Esophagus mucosa (tissue), 1 donor: Measurements from ENCODE around the gene CHST5. TPM values are rescaled to one million over a fixed set of nuclear protein-coding genes. Genes with fewer than 3 reads are reported as not detected.

ENCODE experiments used
- ATAC-seq: fragments of 200-7000 bp; cut with Tn5 transposase; one replicate; pipeline ENCODE4 v1.9.1; 2020
- total RNA-seq: library from RNA; stranded (reverse); gene quantifications from one replicate; pipeline ENCODE4 v1.2.4, GENCODE V29; 2023
- donor health status: DM: yes; HTN: yes; CAD: no.

The CHST5 gene
- not detected for total RNA-seq

GRCh38 chr16:75535901-75536300, at the start of gene CHST5:
Gene CHST5, minus strand, starts transcription at chr16:75536108. Its CDS starts 5,724 bp downstream, at chr16:75530384.
- no peak for ATAC-seq

DNA sequence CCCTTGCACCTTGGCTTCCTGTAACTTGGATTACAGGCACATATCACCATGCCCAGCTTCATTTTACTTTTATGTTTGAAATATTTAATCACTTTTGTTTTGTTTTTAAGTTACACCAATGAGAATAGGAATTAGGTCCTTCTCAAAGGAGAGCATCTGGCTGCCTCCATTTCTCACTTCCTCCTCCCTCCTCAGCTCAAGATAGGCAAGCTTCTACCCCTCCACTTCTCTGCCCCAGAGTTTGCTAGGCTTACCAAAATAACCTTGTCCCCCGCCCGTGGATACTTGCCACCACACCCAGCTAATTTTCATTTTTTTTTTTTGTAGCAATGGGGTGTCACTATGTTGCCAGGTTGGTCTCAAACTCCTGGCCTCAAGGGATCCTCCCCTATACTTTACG, 48.2 kb upstream of the CHST5 start:
- no peak for ATAC-seq

DNA sequence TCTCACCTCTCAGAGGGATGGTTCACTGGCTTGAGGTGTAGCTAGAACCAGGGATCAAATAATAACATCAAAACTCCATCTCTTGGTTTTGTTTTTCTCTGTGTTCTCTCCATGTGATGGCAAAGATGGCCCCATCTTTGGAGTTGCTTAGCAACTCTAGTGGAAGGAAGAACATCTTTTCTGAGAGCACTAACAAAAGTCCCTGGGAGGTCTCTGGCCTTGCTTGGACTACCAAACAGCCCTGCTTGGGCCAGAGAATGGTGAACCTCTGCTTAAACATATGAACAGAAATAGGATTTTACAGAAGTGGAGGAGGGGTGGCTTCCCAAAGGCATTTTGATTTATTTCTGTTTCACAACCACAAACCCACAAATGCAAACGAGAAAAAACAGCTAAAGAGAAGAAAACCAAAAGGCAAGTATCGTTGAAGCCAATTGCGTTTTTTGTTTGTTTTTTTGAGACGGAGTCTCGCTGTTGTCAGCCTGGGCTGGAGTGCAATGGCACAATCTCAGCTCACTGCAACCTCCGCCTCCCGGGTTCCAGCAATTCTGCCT, 43.5 kb upstream of the CHST5 start:
- ATAC-seq: no peak

- ATAC-seq: no peak
Measured at GRCh38 chr16:75578725-75579124, 42.8 kb upstream of the CHST5 start.

GRCh38 chr16:75578212-75578611, 42.3 kb upstream of the CHST5 start:
- ATAC-seq: no peak

DNA sequence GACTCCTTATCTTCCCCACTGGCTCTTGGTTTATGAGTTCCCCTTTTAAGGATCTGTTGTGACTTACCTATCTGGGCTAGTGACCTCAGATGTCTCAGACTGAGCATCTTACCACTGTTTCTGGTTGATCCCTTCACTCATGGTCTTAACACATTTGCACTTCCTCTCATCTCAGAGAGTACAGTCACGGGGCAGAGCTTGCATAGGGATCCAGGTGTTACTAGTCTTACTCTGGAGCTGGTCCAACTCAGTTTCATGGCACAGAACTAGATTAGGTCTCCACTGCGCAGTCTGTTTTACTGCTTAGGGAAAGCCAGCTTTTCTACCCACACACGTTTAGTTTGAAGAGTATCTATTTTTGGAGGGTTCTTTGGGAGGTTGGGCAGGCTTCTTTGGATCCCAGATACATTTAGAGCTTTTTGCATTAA, 40.5 kb upstream of the CHST5 start:
- no peak for ATAC-seq

GRCh38 chr16:75575958-75576357, 40.0 kb upstream of the CHST5 start:
- no peak for ATAC-seq

DNA sequence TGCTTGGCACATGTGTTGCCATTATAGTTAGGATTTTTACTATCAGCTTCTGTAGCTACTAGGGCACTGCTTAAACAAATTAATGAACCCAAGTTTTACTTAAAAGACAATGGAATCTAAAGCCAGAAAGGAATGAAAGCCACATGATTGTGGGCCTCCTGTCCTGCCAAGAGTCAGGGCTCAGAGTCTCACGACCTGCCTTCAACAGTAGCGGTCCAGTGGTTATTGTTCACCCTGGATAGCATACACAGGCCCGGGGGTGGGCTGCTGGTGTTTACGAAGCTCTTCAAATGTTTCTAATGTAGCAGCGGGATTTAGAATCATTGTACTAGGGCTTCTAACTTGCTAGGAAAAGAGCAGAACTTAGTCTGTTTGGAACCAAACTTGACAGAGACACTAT, 38.0 kb upstream of the CHST5 start:
- ATAC-seq: no peak

DNA sequence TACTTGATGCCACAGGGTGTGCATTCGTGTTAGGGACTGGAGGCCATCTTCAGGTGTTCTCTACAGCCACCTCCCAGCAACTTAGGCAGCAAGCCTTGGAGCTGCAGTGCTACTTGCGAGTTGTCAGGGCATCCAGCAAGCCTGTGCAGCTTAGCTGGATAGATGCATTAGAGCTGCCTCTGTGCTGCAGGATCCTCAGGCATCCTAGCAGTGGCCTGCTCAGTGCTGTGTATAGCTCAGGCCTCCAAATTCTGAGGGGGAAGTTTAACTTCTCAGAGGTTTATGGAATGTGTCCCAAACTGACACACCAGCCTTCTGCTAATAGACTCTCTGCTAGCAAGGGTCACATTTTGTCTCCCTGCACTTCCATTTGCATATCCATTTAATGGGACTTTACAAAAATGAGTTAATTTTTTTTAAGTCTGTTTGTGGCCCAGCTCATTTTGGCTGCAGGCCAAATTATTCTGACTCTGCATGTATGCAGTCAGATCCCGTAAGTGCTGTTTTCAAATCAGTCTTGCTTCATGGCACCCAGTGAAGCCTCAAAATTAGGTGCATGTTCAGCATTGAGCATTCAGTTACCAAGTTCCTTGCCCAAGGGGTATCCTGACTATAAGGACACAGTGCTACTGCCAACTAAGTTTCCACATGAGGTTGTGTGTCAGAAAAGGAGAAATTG, 37.1 kb upstream of the CHST5 start:
- ATAC-seq: peak; percentile 14

DNA sequence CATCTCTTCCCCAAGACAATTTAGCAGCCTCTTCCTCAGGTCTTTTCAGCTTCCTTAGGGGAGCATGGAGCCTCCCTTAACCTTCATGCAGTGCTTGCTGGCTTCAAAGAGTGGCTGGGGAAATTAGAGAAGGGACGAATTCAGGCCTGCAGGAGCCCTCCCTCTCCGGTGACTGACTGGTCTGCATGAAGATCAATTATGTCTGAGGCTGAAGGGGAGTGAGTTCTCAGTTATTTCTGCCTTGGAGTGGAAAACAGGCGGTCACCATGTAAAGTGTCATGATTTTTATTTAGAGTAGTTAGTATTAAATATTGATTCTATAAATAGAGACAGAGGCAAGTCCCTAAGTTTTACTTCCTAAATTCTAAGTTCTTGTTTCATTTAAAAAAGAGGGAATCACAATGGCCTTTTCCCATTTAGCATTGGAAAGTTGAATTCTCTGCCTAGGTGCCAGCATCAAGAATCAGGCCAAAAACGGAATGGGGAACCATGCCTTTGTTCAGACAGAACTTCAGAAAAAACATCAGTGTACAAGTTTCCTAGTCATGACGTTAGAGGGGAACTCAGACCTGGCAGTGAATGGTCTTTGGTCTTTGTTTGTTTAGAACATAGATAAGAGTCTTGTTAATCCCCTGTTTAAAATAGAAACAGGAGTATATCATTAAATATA, 34.6 kb upstream of the CHST5 start:
- no peak for ATAC-seq

DNA sequence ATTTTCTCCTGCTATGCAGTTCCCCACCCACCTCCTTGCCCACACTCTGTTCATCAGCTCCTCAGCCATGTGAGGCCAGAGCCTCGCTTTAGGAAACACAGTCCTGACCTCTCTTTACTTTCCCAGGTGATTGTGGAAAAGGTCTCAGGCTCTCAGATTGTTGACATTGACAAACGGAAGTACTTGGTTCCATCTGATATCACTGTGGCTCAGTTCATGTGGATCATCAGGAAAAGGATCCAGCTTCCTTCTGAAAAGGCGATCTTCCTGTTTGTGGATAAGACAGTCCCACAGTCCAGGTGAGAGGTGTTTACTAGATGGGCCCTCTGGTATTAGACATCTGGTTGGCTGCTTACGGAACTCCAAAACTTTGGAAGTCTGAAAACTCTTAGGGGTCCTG, 32.0 kb upstream of the CHST5 start:
- ATAC-seq: no peak

DNA sequence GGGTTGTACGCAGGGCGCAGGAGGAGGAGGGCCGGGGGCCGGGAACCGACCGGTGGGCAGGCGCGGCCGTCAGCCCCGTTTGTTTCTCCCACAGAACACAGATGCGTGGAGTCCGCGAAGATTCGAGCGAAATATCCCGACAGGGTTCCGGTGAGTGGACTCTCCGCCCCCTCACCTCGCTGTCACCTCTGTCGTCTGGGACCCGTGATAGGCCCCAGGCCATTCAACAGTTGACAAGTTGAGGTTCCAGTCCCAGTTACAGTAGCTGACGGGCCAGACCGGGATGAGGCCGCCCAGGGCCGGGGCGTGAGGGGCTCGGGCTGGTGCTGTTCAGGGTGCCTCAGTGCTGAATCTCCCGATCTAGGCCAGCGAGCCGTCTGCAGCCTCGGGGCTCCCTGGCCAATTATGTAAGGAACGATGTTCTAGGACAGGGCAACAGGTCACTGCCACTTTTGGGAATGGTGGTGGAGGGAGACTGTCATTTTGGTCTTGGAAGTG, 30.9 kb upstream of the CHST5 start:
- ATAC-seq: peak; percentile 42

- ATAC-seq: peak; percentile 78
Measured at GRCh38 chr16:75566040-75566757, 30.3 kb upstream of the CHST5 start, which contains the start of gene GABARAPL2. Gene GABARAPL2, plus strand, starts transcription at chr16:75566379. Its CDS starts 108 bp downstream, at chr16:75566487.

GRCh38 chr16:75565640-75566039, 29.7 kb upstream of the CHST5 start:
- no peak for ATAC-seq

DNA sequence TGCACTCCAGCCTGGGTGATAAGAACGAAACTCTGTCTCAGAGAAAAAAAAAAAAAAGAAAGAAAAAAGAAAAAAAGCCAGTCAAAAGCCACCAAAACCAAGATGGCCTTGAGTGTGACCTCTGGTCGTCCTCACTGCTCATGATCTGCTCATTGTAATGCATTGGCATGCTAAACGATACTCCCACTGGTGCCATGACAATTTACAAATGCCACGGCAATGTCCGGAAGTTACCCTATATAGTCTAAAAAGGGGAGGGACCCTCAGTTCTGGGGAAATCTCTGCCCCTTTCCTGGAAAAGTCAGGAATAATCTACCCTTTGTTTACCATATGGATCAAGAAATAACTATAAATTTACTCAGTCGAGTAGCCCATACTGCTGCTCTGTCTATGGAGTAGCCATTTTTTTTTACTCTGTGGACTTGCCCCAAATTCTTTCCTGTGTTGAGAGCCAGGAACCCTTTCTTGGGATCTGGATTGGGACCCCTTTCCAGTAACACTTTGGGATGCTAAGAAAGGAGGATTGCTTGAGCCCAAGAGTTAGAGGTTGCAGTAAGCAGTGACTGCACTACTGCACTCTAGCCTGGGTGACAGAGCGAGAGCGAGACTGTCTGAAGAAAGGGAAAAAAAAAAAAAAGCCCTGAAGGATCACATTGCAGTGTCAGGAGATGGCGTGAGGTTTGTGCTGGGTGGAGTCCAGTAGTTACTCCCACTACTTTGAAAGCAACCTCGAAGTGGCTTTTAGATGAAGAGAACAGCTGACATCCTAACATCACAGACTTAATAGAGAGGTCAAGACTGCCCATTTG, 23.9 kb upstream of the CHST5 start:
- ATAC-seq: no peak

- ATAC-seq: no peak
Measured at GRCh38 chr16:75558846-75559401, 23.0 kb upstream of the CHST5 start.

- no peak for ATAC-seq
Measured at GRCh38 chr16:75556431-75556950, 20.6 kb upstream of the CHST5 start.

DNA sequence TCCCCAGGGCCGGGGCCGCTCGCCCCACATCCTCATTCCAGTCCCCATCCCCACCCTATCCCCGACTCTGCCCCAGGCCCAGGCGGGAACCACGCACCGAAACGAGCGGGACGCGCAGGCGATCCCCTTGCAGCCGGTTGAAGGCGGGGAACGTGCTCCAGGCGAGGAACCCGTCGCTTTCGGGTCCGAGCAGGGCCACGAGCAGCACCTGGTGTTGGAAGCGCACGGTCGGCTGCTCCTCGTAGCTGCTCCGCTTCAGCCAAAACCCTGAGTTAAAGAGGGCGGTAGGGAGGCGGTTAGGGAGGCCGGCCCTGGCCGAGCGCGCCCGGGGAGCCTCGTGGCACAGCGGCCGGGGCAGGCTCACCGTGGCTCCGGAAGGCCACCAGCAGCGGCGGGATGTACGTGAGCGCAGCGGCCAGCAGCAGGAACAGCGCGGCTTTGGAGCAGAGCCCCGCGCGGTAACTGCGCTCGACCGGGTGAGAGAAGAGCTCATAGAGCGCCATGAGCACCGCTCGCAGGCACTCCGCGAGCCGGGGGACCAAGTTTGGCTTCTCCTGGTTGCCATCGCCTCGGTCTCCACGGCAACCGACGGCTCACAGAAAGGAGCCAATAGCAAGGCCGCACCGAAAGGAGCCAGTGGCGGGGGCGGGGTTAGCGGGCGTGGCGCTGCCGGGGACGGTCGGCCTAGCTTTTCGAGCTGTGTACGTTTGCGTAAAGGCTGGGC, 20.0 kb upstream of the CHST5 start, which contains the start of gene TMEM231:
Gene TMEM231, minus strand, starts transcription at position 546 of the 724 bp plus-strand sequence. Its CDS starts 43 bp downstream, at position 503.
- ATAC-seq: peak; percentile 97

DNA sequence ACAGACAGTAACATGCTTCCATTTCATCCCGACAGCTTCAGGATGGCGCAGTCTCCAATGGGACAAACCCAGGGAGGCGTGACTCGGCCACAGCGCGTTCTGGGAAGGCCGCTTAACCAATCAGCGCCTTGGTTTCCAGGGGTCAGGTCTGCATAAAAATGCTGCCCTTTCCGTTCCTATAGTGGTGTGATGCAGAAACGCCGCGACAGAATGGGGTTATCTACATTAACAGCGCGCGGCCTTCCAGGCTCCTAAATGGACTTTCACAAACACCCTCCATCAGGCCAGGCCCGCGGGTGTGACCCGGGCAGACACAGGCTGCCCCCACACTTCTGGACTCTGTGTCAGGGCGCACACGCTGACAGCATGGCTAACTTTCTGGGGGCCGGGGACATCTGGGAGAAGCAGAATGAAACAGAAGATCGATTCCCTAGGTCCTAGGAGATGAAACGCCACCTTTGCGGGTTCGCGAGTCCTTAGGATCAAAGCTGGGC, 19.4 kb upstream of the CHST5 start:
- peak; percentile 63 for ATAC-seq

- no peak for ATAC-seq
Measured at GRCh38 chr16:75552951-75553350, 17.0 kb upstream of the CHST5 start.
